ENCODE data around the gene WDR12. TPM values are rescaled to one million over a fixed set of nuclear protein-coding genes. Genes with fewer than 3 reads are reported as not detected.
"Not testable (repeated sequence)": the region's sequence is repeated elsewhere in the genome, so short reads cannot be mapped to it uniquely, and the experiment has no call there.

Gene WDR12
- total RNA-seq, 1 experiment from 2014 or later: 118 TPM

DNA sequence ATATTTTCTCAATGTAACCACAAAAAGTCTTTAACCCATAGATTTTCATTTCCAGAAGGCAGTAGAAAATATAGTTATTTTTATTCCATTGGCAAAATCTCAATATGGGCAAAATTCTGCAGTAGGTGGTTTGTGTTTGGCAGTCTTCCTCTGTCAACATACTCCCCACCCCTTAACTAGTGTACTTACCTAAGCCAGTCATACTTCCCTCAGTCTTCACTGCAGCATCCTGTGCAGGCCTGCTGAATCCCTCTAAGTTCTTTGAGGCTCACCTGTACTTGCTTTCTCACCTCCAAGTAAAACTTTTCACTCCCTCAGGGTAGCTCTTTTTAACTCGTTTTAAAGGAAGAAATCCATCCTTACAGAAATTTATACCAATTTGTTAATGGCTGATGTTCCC is 7.4 kb upstream of the WDR12 start:
- no peaks in the 10 kb centered on the region for H3K36me3 Mint-ChIP-seq (ENCODE audit: insufficient read depth, unreplicated experiment)
- ChIA-PET CTCF (no interaction called here), POLR2A (no interaction called here)
- no peak overlapping the region for H3K4me3 Mint-ChIP-seq (ENCODE audit: unreplicated experiment)
- no TSS peak for BruUV-seq (replicated peaks)
- H3K4me1 Mint-ChIP-seq (ENCODE audit: low read depth, unreplicated experiment): no peaks in the 10 kb centered on the region
- no peak overlapping the region for H3K4me3 ChIP-seq (ENCODE audit: low read depth, low read length)
- H3K4me1 ChIP-seq: no peaks in the 10 kb centered on the region
- intact Hi-C loops (cut with micrococcal nuclease; ENCODE audit: unreplicated experiment): loop anchor here (10.0 kb wide), 1 partner anchor 176 kb away; no protein-coding TSS in a partner anchor
- DNase-seq: no peak
- no peaks in the 10 kb centered on the region for H3K27me3 Mint-ChIP-seq (ENCODE audit: insufficient read depth, unreplicated experiment)
- 0 out of 2 replicates have a peak, but pooled peaks cover 6% of the 10 kb centered on the region for H3K9me3 ChIP-seq
- H3K9me3 Mint-ChIP-seq (ENCODE audit: unreplicated experiment): peaks cover 7% of the 10 kb centered on the region
- no peaks in the 10 kb centered on the region for H3K36me3 ChIP-seq (ENCODE audit: control insufficient read depth, insufficient read depth, low read length)
- no peak overlapping the region for H3K27ac Mint-ChIP-seq (ENCODE audit: unreplicated experiment)
- TF ChIP-seq, protein P1, sequence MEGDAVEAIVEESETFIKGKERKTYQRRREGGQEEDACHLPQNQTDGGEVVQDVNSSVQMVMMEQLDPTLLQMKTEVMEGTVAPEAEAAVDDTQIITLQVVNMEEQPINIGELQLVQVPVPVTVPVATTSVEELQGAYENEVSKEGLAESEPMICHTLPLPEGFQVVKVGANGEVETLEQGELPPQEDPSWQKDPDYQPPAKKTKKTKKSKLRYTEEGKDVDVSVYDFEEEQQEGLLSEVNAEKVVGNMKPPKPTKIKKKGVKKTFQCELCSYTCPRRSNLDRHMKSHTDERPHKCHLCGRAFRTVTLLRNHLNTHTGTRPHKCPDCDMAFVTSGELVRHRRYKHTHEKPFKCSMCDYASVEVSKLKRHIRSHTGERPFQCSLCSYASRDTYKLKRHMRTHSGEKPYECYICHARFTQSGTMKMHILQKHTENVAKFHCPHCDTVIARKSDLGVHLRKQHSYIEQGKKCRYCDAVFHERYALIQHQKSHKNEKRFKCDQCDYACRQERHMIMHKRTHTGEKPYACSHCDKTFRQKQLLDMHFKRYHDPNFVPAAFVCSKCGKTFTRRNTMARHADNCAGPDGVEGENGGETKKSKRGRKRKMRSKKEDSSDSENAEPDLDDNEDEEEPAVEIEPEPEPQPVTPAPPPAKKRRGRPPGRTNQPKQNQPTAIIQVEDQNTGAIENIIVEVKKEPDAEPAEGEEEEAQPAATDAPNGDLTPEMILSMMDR (IDR thresholded peaks at IDR 0.05; ENCODE audit: insufficient read depth in 1 of 2, low read depth in 1 of 2, low read length in 1 of 2, severe bottlenecking in 1 of 2, unreplicated experiment in 1 of 2): no peak
- no peaks in the 10 kb centered on the region for H3K27me3 ChIP-seq (replicated peaks; ENCODE audit: control insufficient read depth, insufficient read depth, low read length)

DNA sequence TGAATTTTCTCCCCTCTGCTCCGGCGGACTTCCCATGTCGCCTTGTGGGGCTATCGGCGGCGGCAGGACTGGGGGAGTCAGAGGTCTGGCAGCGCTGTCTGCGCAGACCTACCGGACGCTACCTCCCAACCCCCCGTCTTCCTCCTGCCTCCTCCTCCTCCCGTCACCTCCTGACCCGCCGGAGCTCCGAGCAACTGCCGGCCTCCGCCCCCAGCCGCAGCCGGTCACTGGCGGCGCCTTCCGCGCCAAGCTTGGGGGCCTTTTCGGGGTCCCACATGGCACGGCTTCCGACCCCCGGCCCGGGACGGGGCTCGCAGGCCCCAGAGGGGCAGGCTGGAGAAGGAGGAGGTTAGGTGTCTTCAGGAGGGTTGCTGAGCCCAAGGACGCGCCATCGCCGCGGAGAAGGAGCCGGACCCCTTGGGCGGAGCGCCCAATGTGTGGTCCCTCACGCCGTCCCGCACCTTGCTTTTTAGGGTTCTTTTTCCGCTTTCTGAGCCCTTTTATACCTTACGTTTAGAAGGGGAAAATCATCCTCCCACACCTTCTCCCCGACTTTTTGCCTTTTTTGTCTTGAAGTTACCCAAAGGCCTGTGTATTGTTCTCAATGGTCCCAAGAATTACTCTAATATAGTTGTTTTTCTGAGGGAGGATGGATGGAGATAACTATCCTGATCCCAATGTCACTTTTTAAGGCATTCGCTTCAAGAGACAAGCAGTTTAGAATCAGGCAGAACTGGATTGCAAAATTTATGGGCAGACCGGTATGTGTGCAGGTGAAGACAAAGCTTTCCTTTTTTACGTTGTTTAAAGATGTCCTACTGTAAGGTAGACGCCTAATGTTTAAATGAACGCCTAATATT is 1.1 kb upstream of the WDR12 start:
- H3K9me3 Mint-ChIP-seq (ENCODE audit: unreplicated experiment); H3K27me3 Mint-ChIP-seq (ENCODE audit: insufficient read depth, unreplicated experiment); H3K4me1 ChIP-seq; H3K36me3 ChIP-seq (ENCODE audit: control insufficient read depth, insufficient read depth, low read length); H3K27me3 ChIP-seq (replicated peaks; ENCODE audit: control insufficient read depth, insufficient read depth, low read length); H3K36me3 Mint-ChIP-seq (ENCODE audit: insufficient read depth, unreplicated experiment); H3K9me3 ChIP-seq; CTCF ChIA-PET; BruUV-seq (replicated peaks): not testable (repeated sequence)
- peak overlapping the region; percentile 55 for H3K4me3 ChIP-seq (ENCODE audit: low read depth, low read length)
- intact Hi-C loops (cut with micrococcal nuclease; ENCODE audit: unreplicated experiment): loop anchor here (5.0 to 10.0 kb wide), 2 partner anchors 182 to 325 kb away; partner anchors contain the start of gene CYP20A1
- peak in 1 of 2 experiments; percentile 34 for DNase-seq
- Mint-ChIP-seq H3K27ac (ENCODE audit: unreplicated experiment) (peak overlapping the region; percentile 92), H3K4me1 (ENCODE audit: low read depth, unreplicated experiment) (peaks cover 12% of the 10 kb centered on the region), H3K4me3 (ENCODE audit: unreplicated experiment) (peak overlapping the region; percentile 97)
- POLR2A ChIA-PET: interaction anchor here (1.3 kb wide), 1 partner anchor 42 kb away, joined by 4 read pairs; no protein-coding TSS in a partner anchor

DNA sequence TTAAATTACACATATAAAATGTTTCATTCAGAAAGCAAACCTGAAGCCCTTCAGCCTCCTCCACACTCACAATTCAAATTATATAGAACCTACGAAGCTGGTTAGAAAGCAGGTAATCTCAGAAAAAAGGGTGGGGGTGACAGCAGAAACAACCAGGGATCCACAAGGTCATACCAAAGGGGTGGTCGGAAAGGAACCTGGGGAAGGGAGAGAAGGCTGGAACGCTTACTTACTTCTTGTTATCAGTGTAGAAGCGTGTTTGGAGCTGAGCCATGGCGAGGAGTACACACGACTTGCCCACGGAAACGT is 316 bp downstream of the WDR12 start:
- Histone ChIP-seq H3K27me3 (replicated peaks; ENCODE audit: control insufficient read depth, insufficient read depth, low read length) (no peaks in the 10 kb centered on the region), H3K4me3 (ENCODE audit: low read depth, low read length) (peak overlapping the region; percentile 55), H3K9me3 (no peaks in the 10 kb centered on the region), H3K36me3 (ENCODE audit: control insufficient read depth, insufficient read depth, low read length) (peaks cover 2% of the 10 kb centered on the region; the same call in 1 of the 2 replicates), H3K4me1 (0 out of 2 replicates have a peak, but pooled peaks cover 8% of the 10 kb centered on the region)
- intact Hi-C loops (cut with micrococcal nuclease; ENCODE audit: unreplicated experiment): loop anchor here (1.0 to 10.0 kb wide), 4 partner anchors 91 to 326 kb away; partner anchors contain the start of genes CYP20A1 and NBEAL1
- peak overlapping the region; percentile 92 for H3K27ac Mint-ChIP-seq (ENCODE audit: unreplicated experiment)
- TF ChIP-seq, protein P1 (IDR thresholded peaks at IDR 0.05; ENCODE audit: insufficient read depth in 1 of 2, low read depth in 1 of 2, low read length in 1 of 2, severe bottlenecking in 1 of 2, unreplicated experiment in 1 of 2): no peak
- DNase-seq: no peak
- peaks cover 12% of the 10 kb centered on the region for H3K4me1 Mint-ChIP-seq (ENCODE audit: low read depth, unreplicated experiment)
- H3K36me3 Mint-ChIP-seq (ENCODE audit: insufficient read depth, unreplicated experiment): peaks cover 23% of the 10 kb centered on the region
- BruUV-seq (replicated peaks): no TSS peak
- ChIA-PET POLR2A (interaction anchor here (0.6 to 1.3 kb wide), 4 partner anchors 40 to 151 kb away, joined by 3 to 6 read pairs (median 4); partner anchors contain the start of gene NBEAL1), CTCF (no interaction called here)
- H3K27me3 Mint-ChIP-seq (ENCODE audit: insufficient read depth, unreplicated experiment): no peaks in the 10 kb centered on the region
- peak overlapping the region; percentile 97 for H3K4me3 Mint-ChIP-seq (ENCODE audit: unreplicated experiment)
- no peaks in the 10 kb centered on the region for H3K9me3 Mint-ChIP-seq (ENCODE audit: unreplicated experiment)
